ENCODE measurements around the gene SMAD1.

SMAD1 gene

GRCh38 chr4:145437466-145437865 lies 44.2 kb upstream of the SMAD1 start:
- ATAC-seq (ENCODE audit: low read depth), result no peak
- H3K36me3 ChIP-seq (ENCODE audit: low read depth), result no peaks in the 10 kb centered on the region
- H3K9me3 ChIP-seq (ENCODE audit: severe bottlenecking), result peaks cover 3% of the 10 kb centered on the region

GRCh38 chr4:145438298-145438697 lies 43.4 kb upstream of the SMAD1 start:
- ATAC-seq (ENCODE audit: low read depth) (no peak), DNase-seq (ENCODE audit: low spot score) (no peak)
- Histone ChIP-seq H3K27me3 (ENCODE audit: insufficient read depth, poor library complexity, severe bottlenecking) (no peaks in the 10 kb centered on the region), H3K4me3 (ENCODE audit: severe bottlenecking) (no peak overlapping the region), H3K4me1 (ENCODE audit: insufficient read depth, poor library complexity, severe bottlenecking) (peaks cover 25% of the 10 kb centered on the region), H3K27ac (ENCODE audit: poor library complexity, severe bottlenecking) (no peak overlapping the region), H3K36me3 (ENCODE audit: low read depth) (no peaks in the 10 kb centered on the region), H3K9me3 (ENCODE audit: severe bottlenecking) (peaks cover 3% of the 10 kb centered on the region)
- no peak for TF ChIP-seq CTCF (IDR thresholded peaks at IDR 0.05; ENCODE audit: poor library complexity, severe bottlenecking)

More at GRCh38 chr4:145437466-145437865, 44.2 kb upstream of the SMAD1 start:
- no peak overlapping the region for H3K27ac ChIP-seq (ENCODE audit: poor library complexity, severe bottlenecking)
- peaks cover 25% of the 10 kb centered on the region for H3K4me1 ChIP-seq (ENCODE audit: insufficient read depth, poor library complexity, severe bottlenecking)
- no peak for TF ChIP-seq CTCF (IDR thresholded peaks at IDR 0.05; ENCODE audit: poor library complexity, severe bottlenecking)
- DNase-seq (ENCODE audit: low spot score), result no peak
- no peaks in the 10 kb centered on the region for H3K27me3 ChIP-seq (ENCODE audit: insufficient read depth, poor library complexity, severe bottlenecking)
- H3K4me3 ChIP-seq (ENCODE audit: severe bottlenecking), result no peak overlapping the region

DNA sequence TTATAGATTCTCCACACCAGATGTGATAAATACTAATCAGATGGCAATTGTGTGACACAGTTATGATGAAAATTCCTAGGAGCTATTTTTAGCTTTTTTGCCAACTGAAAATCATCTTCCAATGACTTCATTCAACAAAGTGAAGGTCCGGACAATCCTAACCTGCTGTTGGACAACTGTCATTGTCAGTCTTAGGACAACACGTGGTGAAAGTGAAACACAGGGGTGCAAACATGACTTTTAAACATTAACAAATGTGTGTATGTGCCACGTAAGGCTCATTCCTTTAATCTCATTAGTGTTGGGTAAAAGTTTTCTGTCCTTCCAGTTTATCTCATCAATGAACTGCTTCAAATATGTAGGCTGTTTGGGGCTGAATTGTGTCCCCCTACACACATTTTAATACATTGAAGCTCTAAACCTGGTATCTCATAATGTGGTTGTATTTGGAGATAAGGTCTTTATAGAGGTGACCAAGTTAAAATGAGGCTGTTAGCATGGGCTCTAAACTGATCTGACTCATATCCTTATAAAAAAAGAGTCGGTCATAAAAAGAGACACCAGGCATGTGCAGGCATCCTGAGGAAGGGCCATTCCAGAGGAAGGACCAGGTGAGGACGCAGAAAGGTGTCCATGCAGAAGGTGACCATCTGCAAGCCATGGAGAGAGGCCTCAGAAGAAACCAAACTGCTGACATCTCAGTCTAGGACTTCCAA lies 41.2 kb upstream of the SMAD1 start:
- Histone ChIP-seq H3K36me3 (ENCODE audit: low read depth) (no peaks in the 10 kb centered on the region), H3K4me3 (ENCODE audit: severe bottlenecking) (no peak overlapping the region), H3K27ac (ENCODE audit: poor library complexity, severe bottlenecking) (no peak overlapping the region), H3K9me3 (ENCODE audit: severe bottlenecking) (no peaks in the 10 kb centered on the region), H3K4me1 (ENCODE audit: insufficient read depth, poor library complexity, severe bottlenecking) (peaks cover 20% of the 10 kb centered on the region), H3K27me3 (ENCODE audit: insufficient read depth, poor library complexity, severe bottlenecking) (no peaks in the 10 kb centered on the region)
- DNase-seq (ENCODE audit: low spot score) (no peak), ATAC-seq (ENCODE audit: low read depth) (no peak; the same call in 2 of the 3 replicates)
- TF ChIP-seq CTCF (IDR thresholded peaks at IDR 0.05; ENCODE audit: poor library complexity, severe bottlenecking), result no peak

DNA sequence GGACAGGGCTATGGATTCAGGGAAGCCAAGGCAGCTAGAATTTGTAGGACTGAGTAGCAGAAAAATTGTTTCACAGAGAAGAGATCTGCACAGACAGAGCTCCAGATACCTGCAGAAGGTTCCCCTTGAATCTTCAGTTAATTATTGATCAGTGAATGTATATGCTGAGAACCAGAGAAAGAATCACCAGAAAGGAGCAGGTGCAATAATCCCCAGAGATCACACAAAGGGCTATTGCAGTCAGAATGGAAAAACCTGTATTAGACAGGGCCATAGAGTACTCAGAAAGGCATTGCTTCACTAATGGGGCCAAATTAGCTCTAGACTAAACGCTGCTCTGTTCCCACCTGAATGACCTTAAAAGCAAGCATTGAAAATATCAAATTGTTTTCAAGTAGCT lies 35.5 kb upstream of the SMAD1 start:
- ATAC-seq (ENCODE audit: low read depth), result no peak
- no peaks in the 10 kb centered on the region for H3K27me3 ChIP-seq (ENCODE audit: insufficient read depth, poor library complexity, severe bottlenecking)
- DNase-seq (ENCODE audit: low spot score), result no peak
- no peak overlapping the region for H3K4me3 ChIP-seq (ENCODE audit: severe bottlenecking)
- H3K27ac ChIP-seq (ENCODE audit: poor library complexity, severe bottlenecking), result no peak overlapping the region
- no peaks in the 10 kb centered on the region for H3K4me1 ChIP-seq (ENCODE audit: insufficient read depth, poor library complexity, severe bottlenecking)
- H3K9me3 ChIP-seq (ENCODE audit: severe bottlenecking), result no peaks in the 10 kb centered on the region
- TF ChIP-seq CTCF (IDR thresholded peaks at IDR 0.05; ENCODE audit: poor library complexity, severe bottlenecking), result no peak
- H3K36me3 ChIP-seq (ENCODE audit: low read depth), result no peaks in the 10 kb centered on the region

DNA sequence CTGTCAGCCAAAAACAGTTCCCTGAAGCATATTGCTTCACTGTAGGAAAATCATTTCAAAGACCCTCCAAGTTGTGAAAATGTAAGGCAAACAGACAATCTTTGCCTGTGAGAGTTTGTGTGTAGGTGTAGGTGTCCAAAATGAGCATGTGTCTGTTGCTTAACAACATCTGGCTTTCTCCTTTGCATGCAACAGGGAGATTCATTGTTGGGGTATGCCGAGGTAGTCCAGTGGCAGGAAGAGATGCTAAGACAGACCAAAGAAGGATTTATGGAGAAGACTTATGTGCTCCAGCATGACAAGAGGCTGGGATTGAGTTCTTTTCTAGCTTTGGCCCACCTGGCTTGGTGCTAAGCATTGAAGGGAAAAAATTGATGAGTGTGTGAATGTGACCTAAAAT lies 29.8 kb upstream of the SMAD1 start:
- no peaks in the 10 kb centered on the region for H3K36me3 ChIP-seq (ENCODE audit: low read depth)
- 0 out of 3 replicates have a peak, but pooled peaks have one; percentile 16 for ATAC-seq (ENCODE audit: low read depth)
- no peaks in the 10 kb centered on the region for H3K9me3 ChIP-seq (ENCODE audit: severe bottlenecking)
- no peak for TF ChIP-seq CTCF (IDR thresholded peaks at IDR 0.05; ENCODE audit: poor library complexity, severe bottlenecking)
- peaks cover 13% of the 10 kb centered on the region for H3K4me1 ChIP-seq (ENCODE audit: insufficient read depth, poor library complexity, severe bottlenecking)
- peak overlapping the region; percentile 50 for H3K27ac ChIP-seq (ENCODE audit: poor library complexity, severe bottlenecking)
- DNase-seq (ENCODE audit: low spot score), result no peak
- no peaks in the 10 kb centered on the region for H3K27me3 ChIP-seq (ENCODE audit: insufficient read depth, poor library complexity, severe bottlenecking)
- no peak overlapping the region for H3K4me3 ChIP-seq (ENCODE audit: severe bottlenecking)
